GM12878 (cell line): Measurements from ENCODE around the gene EEF2. TPM values are rescaled to one million over a fixed set of nuclear protein-coding genes. Genes with fewer than 3 reads are reported as not detected.

Source experiments
- ATAC-seq: fragments of 200-7000 bp; cut with Tn5 transposase; 3 replicates; pipeline ENCODE4 v1.9.1; 2020; ENCODE audit warnings: mild to moderate bottlenecking, moderate library complexity
- BruUV-seq: library from RNA; stranded (reverse); fragments of 400-500 nt; replicated peaks from 2 replicates; lab custom pipeline; 2021; lab: Mats Ljungman, UMichigan
- CTCF ChIA-PET: fragments of 300-600 bp; sonication (Branson Sonifier 250); formaldehyde crosslinking; extraction: SDS; loops from one replicate; lab custom pipeline; 2021; ENCODE audit warnings: inconsistent platforms; lab: Yijun Ruan, JAX
- POLR2A ChIA-PET: fragments of 350-600 bp; formaldehyde crosslinking; extraction: SDS; loops from one replicate; lab custom pipeline; 2021; ENCODE audit warnings: inconsistent platforms; lab: Charles Lee
- RAD21 ChIA-PET: fragments of 300-600 bp; sonication (Branson Sonifier 250); formaldehyde crosslinking; loops from one replicate; lab custom pipeline; 2023; ENCODE audit warnings: antibody characterized with exemption; ENCODE audit not compliant: unreplicated experiment; lab: Charles Lee
- SMC1A ChIA-PET: fragments of 300-600 bp; sonication (Branson Sonifier 250); formaldehyde crosslinking; loops from one replicate; lab custom pipeline; 2023; ENCODE audit not compliant: unreplicated experiment, uncharacterized antibody; lab: Charles Lee
- DNase-seq: peaks from one replicate; pipeline ENCODE4 v3.0.0-alpha.2; 2011; ENCODE audit warnings: low read depth, low spot score
- FAIRE-seq: peaks from 3 replicates; lab custom pipeline; 2011; peaks lifted over from hg19 to GRCh38; lab: Jason Lieb, UNC
- H2AFZ ChIP-seq: 2 replicates; pipeline ENCODE4 v1.6.0; 2011; ENCODE audit warnings: low read depth, low read length, control low read depth; ENCODE audit not compliant: control insufficient read depth
- H3K27ac ChIP-seq: 2 replicates; pipeline ENCODE4 v1.5.1; 2011; ENCODE audit warnings: control low read depth; ENCODE audit not compliant: control insufficient read depth, insufficient read depth
- H3K27me3 ChIP-seq, 2 experiments: replicated peaks in 1 of 2; 2 replicates each; pipeline versions ENCODE4 v1.6.0 to v1.6.1; 2011; ENCODE audit warnings: low read length in 1 of 2; ENCODE audit not compliant: control insufficient read depth in 2 of 2, insufficient read depth in 2 of 2
- H3K36me3 ChIP-seq, 2 experiments: 2 replicates each; pipeline ENCODE4 v1.5.1; 2011; ENCODE audit warnings: low read length in 1 of 2; ENCODE audit not compliant: control insufficient read depth in 2 of 2, insufficient read depth in 2 of 2
- H3K4me1 ChIP-seq: 2 replicates; pipeline ENCODE4 v1.6.1; 2011; ENCODE audit warnings: mild to moderate bottlenecking, low read length, moderate library complexity, mixed read lengths; ENCODE audit not compliant: control insufficient read depth, insufficient read depth
- H3K4me2 ChIP-seq: 2 replicates; pipeline ENCODE4 v1.6.0; 2011; ENCODE audit warnings: control low read depth; ENCODE audit not compliant: control insufficient read depth, insufficient read depth
- H3K4me3 ChIP-seq: fragments of 200-600 bp; sonication (generic); 2 replicates; pipeline ENCODE4 v1.5.1; 2016
- H3K79me2 ChIP-seq: 2 replicates; pipeline ENCODE4 v1.6.0; 2011; ENCODE audit warnings: low read length; ENCODE audit not compliant: control insufficient read depth, insufficient read depth
- H3K9ac ChIP-seq: 2 replicates; pipeline ENCODE4 v1.8.0; 2011; ENCODE audit warnings: low read length, control low read depth, mixed read lengths; ENCODE audit not compliant: control insufficient read depth, insufficient read depth
- H3K9me3 ChIP-seq: replicated peaks from 3 replicates; pipeline ENCODE4 v1.5.1; 2011; ENCODE audit warnings: mild to moderate bottlenecking, low read length; ENCODE audit not compliant: control insufficient read depth, insufficient read depth
- H4K20me1 ChIP-seq: 2 replicates; pipeline ENCODE4 v1.6.0; 2011; ENCODE audit not compliant: control insufficient read depth, insufficient read depth
- ATF3 ChIP-seq: IDR thresholded peaks from 2 replicates; pipeline ENCODE4 v1.6.1; 2011; ENCODE audit warnings: low read depth, mild to moderate bottlenecking, low read length, moderate library complexity, borderline replicate concordance; ENCODE audit errors: extremely low read depth
- CTCF ChIP-seq, 3 experiments: IDR thresholded peaks in 2 of 3; conservative IDR thresholded peaks in 1 of 3; 2 replicates each; pipeline ENCODE4 v1.5.1; 2011; ENCODE audit warnings: low read depth in 3 of 3, low read length in 3 of 3, mild to moderate bottlenecking in 3 of 3, control low read depth in 2 of 3, moderate library complexity in 2 of 3, inconsistent platforms in 1 of 3, mixed read lengths in 1 of 3; ENCODE audit not compliant: control insufficient read depth in 2 of 3, insufficient read depth in 1 of 3; ENCODE audit errors: extremely low read depth in 1 of 3
- ESRRA ChIP-seq: IDR thresholded peaks from 2 replicates; pipeline ENCODE4 v1.6.1; 2012; ENCODE audit warnings: mild to moderate bottlenecking, low read length, improper control_type of control experiment
- EZH2 ChIP-seq: IDR thresholded peaks from 2 replicates; pipeline ENCODE4 v1.6.1; 2012; ENCODE audit warnings: low read depth, mild to moderate bottlenecking, control low read depth, inconsistent platforms, low read length, borderline replicate concordance; ENCODE audit not compliant: control insufficient read depth
- NFYB ChIP-seq: IDR thresholded peaks from 2 replicates; pipeline ENCODE4 v1.6.1; 2011; ENCODE audit warnings: low read depth, mild to moderate bottlenecking, low read length, improper control_type of control experiment, moderate library complexity; ENCODE audit not compliant: insufficient read depth
- RELA ChIP-seq: fragments of 450-650 bp; IDR thresholded peaks from 2 replicates; pipeline ENCODE4 v1.8.0; 2014; ENCODE audit warnings: borderline replicate concordance; ENCODE audit not compliant: partially characterized antibody
- RELB ChIP-seq: fragments of 450-650 bp; IDR thresholded peaks from 2 replicates; pipeline ENCODE4 v1.6.1; 2017; ENCODE audit warnings: low read depth, mild to moderate bottlenecking, moderate library complexity
- ZSCAN29 ChIP-seq: fragments of 450-650 bp; IDR thresholded peaks from 2 replicates; pipeline ENCODE4 v1.6.1; 2017; ENCODE audit warnings: mild to moderate bottlenecking, moderate library complexity
- WGBS: methylation state at CpG from one replicate; pipeline ENCODE4 v1.1.6; 2016; ENCODE audit warnings: low lambda C conversion rate; ENCODE audit not compliant: insufficient replicate concordance, insufficient coverage; ENCODE audit errors: missing lambda C conversion rate; 5-methylcytosine and 5-hydroxymethylcytosine counted together
- in situ Hi-C: fragments of 300-500 bp; cut with MboI; formaldehyde crosslinking; loops from 9 replicates; pipeline ENCODE4 v1.14.3; 2018; ENCODE audit warnings: mixed read lengths
- intact Hi-C: fragments of 100-400 bp; cut with micrococcal nuclease; formaldehyde crosslinking; loops from one replicate; pipeline ENCODE4 v1.14.2; 2022; ENCODE audit not compliant: unreplicated experiment
- polyA plus RNA-seq, 11 experiments: library from polyadenylated mRNA; depleted of rRNA in 4 of 11; unstranded in 6 of 11; stranded (reverse) in 5 of 11; fragments of >200 nt; fragmentation: Nextera tagmentation in 4 of 11; fragmentation: Illumina TruSeq in 1 of 11; extraction: Ambion mirVana in 4 of 11; extraction: Trizol in 1 of 11; gene quantifications; 1 replicate in 1 of 11; 2 replicates in 10 of 11; pipeline versions ENCODE4 v1.2.1 to v1.2.3, GENCODE V29; 2011 to 2016; ENCODE audit warnings: inconsistent platforms in 2 of 11, missing spikeins in 2 of 11, low read depth in 1 of 11
- total RNA-seq, 4 experiments: library from RNA; depleted of rRNA in 3 of 4; stranded (reverse); fragments of >200 nt in 3 of 4; fragmentation: Illumina TruSeq in 1 of 4; extraction: Trizol in 1 of 4; gene quantifications; 2 replicates each; pipeline versions ENCODE4 v1.2.1 to v1.2.3, GENCODE V29; 2013 to 2021
- TF ChIP-seq, protein P1 (sequence below): fragments of 450-650 bp; IDR thresholded peaks from 2 replicates; pipeline ENCODE4 v1.6.1; 2017; ENCODE audit warnings: mild to moderate bottlenecking, moderate library complexity
- TF ChIP-seq, protein P2 (sequence below): fragments of 450-650 bp; IDR thresholded peaks from 2 replicates; pipeline ENCODE4 v1.6.1; 2018; ENCODE audit warnings: mild to moderate bottlenecking, low read depth, moderate library complexity; ENCODE audit not compliant: partially characterized antibody

The EEF2 gene
- total and polyA plus RNA-seq, 10 of the 15 experiments (the other 5 are each of a cell fraction or from before 2014, with no cell fraction given), result 280 to 3,491 (median 1,305) TPM

GRCh38 chr19:3995607-3996006, 10.3 kb upstream of the EEF2 start:
- Histone ChIP-seq H3K4me3 (no peak overlapping the region), H3K9ac (no peak overlapping the region), H3K4me2 (no peak overlapping the region), H3K79me2 (no peaks in the 10 kb centered on the region), H3K27me3 (no peaks in the 10 kb centered on the region), H3K9me3 (no peaks in the 10 kb centered on the region), H2AFZ (no peak overlapping the region), H4K20me1 (no peaks in the 10 kb centered on the region), H3K4me1 (no peaks in the 10 kb centered on the region), H3K27ac (no peak overlapping the region), H3K36me3 (no peaks in the 10 kb centered on the region)
- CTCF ChIA-PET, result no interaction called here
- RAD21 ChIA-PET, result interaction anchor here (1.0 kb wide), 1 partner anchor 10 kb away, joined by 3 read pairs; the partner anchor contains the start of gene EEF2
- intact Hi-C loops, result no loop called here
- in situ Hi-C loops, result no loop called here
- ATAC-seq, result no peak
- no peak for FAIRE-seq
- no TSS peak for BruUV-seq
- SMC1A ChIA-PET, result no interaction called here
- POLR2A ChIA-PET, result interaction anchor here (0.7 to 1.0 kb wide), 2 partner anchors 11 to 117 kb away, joined by 3 to 6 read pairs; partner anchors contain the start of gene EEF2
- no peak for DNase-seq
- WGBS, result 62% methylated on average over 6 of the region's 6 CpGs
- TF ChIP-seq EZH2 (no peak), CTCF (IDR thresholded peaks at IDR 0.05 in 2 of 3, conservative IDR thresholded peaks at IDR 0.05 in 1 of 3; ENCODE audit: control insufficient read depth in 2 of 3, extremely low read depth in 1 of 3, insufficient read depth in 1 of 3, low read depth in 3 of 3, low read length in 3 of 3) (no peak), ESRRA (no peak), RELA (no peak), RELB (no peak), ATF3 (no peak), NFYB (no peak), ZSCAN29 (no peak)
- TF ChIP-seq, protein P1, sequence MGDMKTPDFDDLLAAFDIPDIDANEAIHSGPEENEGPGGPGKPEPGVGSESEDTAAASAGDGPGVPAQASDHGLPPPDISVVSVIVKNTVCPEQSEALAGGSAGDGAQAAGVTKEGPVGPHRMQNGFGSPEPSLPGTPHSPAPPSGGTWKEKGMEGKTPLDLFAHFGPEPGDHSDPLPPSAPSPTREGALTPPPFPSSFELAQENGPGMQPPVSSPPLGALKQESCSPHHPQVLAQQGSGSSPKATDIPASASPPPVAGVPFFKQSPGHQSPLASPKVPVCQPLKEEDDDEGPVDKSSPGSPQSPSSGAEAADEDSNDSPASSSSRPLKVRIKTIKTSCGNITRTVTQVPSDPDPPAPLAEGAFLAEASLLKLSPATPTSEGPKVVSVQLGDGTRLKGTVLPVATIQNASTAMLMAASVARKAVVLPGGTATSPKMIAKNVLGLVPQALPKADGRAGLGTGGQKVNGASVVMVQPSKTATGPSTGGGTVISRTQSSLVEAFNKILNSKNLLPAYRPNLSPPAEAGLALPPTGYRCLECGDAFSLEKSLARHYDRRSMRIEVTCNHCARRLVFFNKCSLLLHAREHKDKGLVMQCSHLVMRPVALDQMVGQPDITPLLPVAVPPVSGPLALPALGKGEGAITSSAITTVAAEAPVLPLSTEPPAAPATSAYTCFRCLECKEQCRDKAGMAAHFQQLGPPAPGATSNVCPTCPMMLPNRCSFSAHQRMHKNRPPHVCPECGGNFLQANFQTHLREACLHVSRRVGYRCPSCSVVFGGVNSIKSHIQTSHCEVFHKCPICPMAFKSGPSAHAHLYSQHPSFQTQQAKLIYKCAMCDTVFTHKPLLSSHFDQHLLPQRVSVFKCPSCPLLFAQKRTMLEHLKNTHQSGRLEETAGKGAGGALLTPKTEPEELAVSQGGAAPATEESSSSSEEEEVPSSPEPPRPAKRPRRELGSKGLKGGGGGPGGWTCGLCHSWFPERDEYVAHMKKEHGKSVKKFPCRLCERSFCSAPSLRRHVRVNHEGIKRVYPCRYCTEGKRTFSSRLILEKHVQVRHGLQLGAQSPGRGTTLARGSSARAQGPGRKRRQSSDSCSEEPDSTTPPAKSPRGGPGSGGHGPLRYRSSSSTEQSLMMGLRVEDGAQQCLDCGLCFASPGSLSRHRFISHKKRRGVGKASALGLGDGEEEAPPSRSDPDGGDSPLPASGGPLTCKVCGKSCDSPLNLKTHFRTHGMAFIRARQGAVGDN, result no peak
- TF ChIP-seq, protein P2, sequence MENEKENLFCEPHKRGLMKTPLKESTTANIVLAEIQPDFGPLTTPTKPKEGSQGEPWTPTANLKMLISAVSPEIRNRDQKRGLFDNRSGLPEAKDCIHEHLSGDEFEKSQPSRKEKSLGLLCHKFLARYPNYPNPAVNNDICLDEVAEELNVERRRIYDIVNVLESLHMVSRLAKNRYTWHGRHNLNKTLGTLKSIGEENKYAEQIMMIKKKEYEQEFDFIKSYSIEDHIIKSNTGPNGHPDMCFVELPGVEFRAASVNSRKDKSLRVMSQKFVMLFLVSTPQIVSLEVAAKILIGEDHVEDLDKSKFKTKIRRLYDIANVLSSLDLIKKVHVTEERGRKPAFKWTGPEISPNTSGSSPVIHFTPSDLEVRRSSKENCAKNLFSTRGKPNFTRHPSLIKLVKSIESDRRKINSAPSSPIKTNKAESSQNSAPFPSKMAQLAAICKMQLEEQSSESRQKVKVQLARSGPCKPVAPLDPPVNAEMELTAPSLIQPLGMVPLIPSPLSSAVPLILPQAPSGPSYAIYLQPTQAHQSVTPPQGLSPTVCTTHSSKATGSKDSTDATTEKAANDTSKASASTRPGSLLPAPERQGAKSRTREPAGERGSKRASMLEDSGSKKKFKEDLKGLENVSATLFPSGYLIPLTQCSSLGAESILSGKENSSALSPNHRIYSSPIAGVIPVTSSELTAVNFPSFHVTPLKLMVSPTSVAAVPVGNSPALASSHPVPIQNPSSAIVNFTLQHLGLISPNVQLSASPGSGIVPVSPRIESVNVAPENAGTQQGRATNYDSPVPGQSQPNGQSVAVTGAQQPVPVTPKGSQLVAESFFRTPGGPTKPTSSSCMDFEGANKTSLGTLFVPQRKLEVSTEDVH, result no peak
